Liver (tissue), 9 donors: ENCODE measurements around the gene RIMBP2. TPM values are rescaled to one million over a fixed set of nuclear protein-coding genes. Genes with fewer than 3 reads are reported as not detected.

Experiments
- DNase-seq: peaks from one replicate; pipeline ENCODE4 v3.0.0-alpha.2; 2017; ENCODE audit warnings: low spot score
- H3K27ac ChIP-seq, 2 donors: one replicate each; pipeline ENCODE4 v1.7.0; 2013; ENCODE audit warnings: inconsistent platforms in 2 of 2, low read length in 2 of 2, control low read depth in 1 of 2, low read depth in 1 of 2, mild to moderate bottlenecking in 1 of 2
- H3K27me3 ChIP-seq, 4 donors: one replicate each; pipeline versions ENCODE4 v1.6.1 to v1.7.0; 2013; ENCODE audit warnings: low read length in 3 of 4, inconsistent platforms in 1 of 4, mild to moderate bottlenecking in 1 of 4, moderate library complexity in 1 of 4; ENCODE audit not compliant: control insufficient read depth in 4 of 4, insufficient read depth in 4 of 4
- H3K36me3 ChIP-seq, 4 donors: one replicate each; pipeline versions ENCODE4 v1.6.1 to v1.7.0; 2013; ENCODE audit warnings: low read length in 3 of 4, mild to moderate bottlenecking in 3 of 4, low read depth in 1 of 4, moderate library complexity in 1 of 4; ENCODE audit not compliant: control insufficient read depth in 4 of 4, insufficient read depth in 3 of 4
- H3K4me1 ChIP-seq, 4 donors: one replicate each; pipeline versions ENCODE4 v1.6.1 to v1.7.0; 2013; ENCODE audit warnings: low read length in 3 of 4, mild to moderate bottlenecking in 3 of 4, moderate library complexity in 1 of 4; ENCODE audit not compliant: control insufficient read depth in 4 of 4, insufficient read depth in 4 of 4
- H3K4me3 ChIP-seq, 3 donors: one replicate each; pipeline versions ENCODE4 v1.6.1 to v1.7.0; 2013; ENCODE audit warnings: low read length in 3 of 3, control low read depth in 1 of 3, low read depth in 1 of 3, mild to moderate bottlenecking in 1 of 3
- H3K9ac ChIP-seq, 2 donors: one replicate each; pipeline ENCODE4 v1.7.0; 2013; ENCODE audit warnings: low read length in 2 of 2, mild to moderate bottlenecking in 2 of 2, moderate library complexity in 2 of 2, control low read depth in 1 of 2, low read depth in 1 of 2
- H3K9me3 ChIP-seq, 4 donors: one replicate each; pipeline versions ENCODE4 v1.6.1 to v1.7.0; 2013; ENCODE audit warnings: low read length in 3 of 4; ENCODE audit not compliant: control insufficient read depth in 4 of 4
- ATF3 ChIP-seq: IDR thresholded peaks from 2 replicates; pipeline ENCODE4 v1.6.1; 2016; ENCODE audit warnings: antibody characterized with exemption
- CTCF ChIP-seq: fragments of 150-350 bp; IDR thresholded peaks from 2 replicates; pipeline ENCODE4 v1.5.1; 2017; ENCODE audit warnings: improper control_type of control experiment, low read depth, low read length; ENCODE audit not compliant: missing input control
- EGR1 ChIP-seq, 2 donors: IDR thresholded peaks; 2 replicates each; pipeline ENCODE4 v1.6.1; 2016 to 2018; ENCODE audit warnings: antibody characterized with exemption in 2 of 2, low read depth in 2 of 2
- FOXA1 ChIP-seq: IDR thresholded peaks from 2 replicates; pipeline ENCODE4 v1.6.1; 2016; ENCODE audit warnings: antibody characterized with exemption
- FOXA2 ChIP-seq: IDR thresholded peaks from 2 replicates; pipeline ENCODE4 v1.6.1; 2016; ENCODE audit warnings: antibody characterized with exemption
- GABPA ChIP-seq, 2 donors: IDR thresholded peaks in 1 of 2; conservative IDR thresholded peaks in 1 of 2; 2 replicates each; pipeline ENCODE4 v1.6.1; 2016; ENCODE audit warnings: antibody characterized with exemption in 2 of 2, mild to moderate bottlenecking in 1 of 2, moderate library complexity in 1 of 2
- HNF4G ChIP-seq: IDR thresholded peaks from 2 replicates; pipeline ENCODE4 v1.6.1; 2016; ENCODE audit warnings: antibody characterized with exemption
- JUND ChIP-seq, 2 donors: IDR thresholded peaks; 2 replicates each; pipeline ENCODE4 v1.6.1; 2016; ENCODE audit warnings: antibody characterized with exemption in 2 of 2
- MAX ChIP-seq: IDR thresholded peaks from 2 replicates; pipeline ENCODE4 v1.6.1; 2016; ENCODE audit warnings: antibody characterized with exemption
- NR2F2 ChIP-seq: IDR thresholded peaks from 2 replicates; pipeline ENCODE4 v1.6.1; 2016; ENCODE audit warnings: antibody characterized with exemption
- RAD21 ChIP-seq, 2 donors: IDR thresholded peaks; 2 replicates each; pipeline ENCODE4 v1.6.1; 2016; ENCODE audit warnings: antibody characterized with exemption in 2 of 2, mild to moderate bottlenecking in 2 of 2
- REST ChIP-seq: IDR thresholded peaks from 2 replicates; pipeline ENCODE4 v1.6.1; 2016; ENCODE audit warnings: antibody characterized with exemption, mild to moderate bottlenecking
- RXRA ChIP-seq, 2 donors: IDR thresholded peaks; 2 replicates each; pipeline ENCODE4 v1.6.1; 2017 to 2018; ENCODE audit warnings: antibody characterized with exemption in 2 of 2, mild to moderate bottlenecking in 1 of 2
- SP1 ChIP-seq: IDR thresholded peaks from 2 replicates; pipeline ENCODE4 v1.6.1; 2018; ENCODE audit warnings: antibody characterized with exemption, mild to moderate bottlenecking
- TAF1 ChIP-seq: conservative IDR thresholded peaks from 2 replicates; pipeline ENCODE4 v1.6.1; 2016; ENCODE audit warnings: antibody characterized with exemption, mild to moderate bottlenecking
- YY1 ChIP-seq: IDR thresholded peaks from 2 replicates; pipeline ENCODE4 v1.6.1; 2016; ENCODE audit warnings: antibody characterized with exemption, mild to moderate bottlenecking
- ZBTB33 ChIP-seq: IDR thresholded peaks from 2 replicates; pipeline ENCODE4 v1.6.1; 2016; ENCODE audit warnings: antibody characterized with exemption
- WGBS: extraction: QIAGEN DNeasy Blood & Tissue Kit; methylation state at CpG from one replicate; pipeline ENCODE4 v1.1.7; 2013; 5-methylcytosine and 5-hydroxymethylcytosine counted together
- polyA plus RNA-seq, 2 donors: library from polyadenylated mRNA; stranded (reverse) in 1 of 2; unstranded in 1 of 2; fragments of 200-250 nt in 1 of 2; fragments of >200 nt in 1 of 2; fragmentation: Nextera tagmentation in 1 of 2; extraction: Ambion mirVana in 1 of 2; gene quantifications; one replicate each; pipeline versions ENCODE4 v1.2.1 to v1.2.3, GENCODE V29; 2013 to 2015
- total RNA-seq, 2 donors: library from RNA; depleted of rRNA; stranded (reverse); fragments of >200 nt; gene quantifications; one replicate each; pipeline ENCODE4 v1.2.3, GENCODE V29; 2014
- donor health status: healthy.
- donor health status: healthy.
- donor health status: healthy.
- donor health status: healthy.
- donor health status: healthy.

RIMBP2 gene
- total and polyA plus RNA-seq, 4 donors: 0.01 to 0.17 (median 0.09) TPM; not detected in 1

- Histone ChIP-seq H3K27me3 (no peaks in the 10 kb centered on the region), H3K4me3 (no peak overlapping the region), H3K36me3 (no peaks in the 10 kb centered on the region), H3K4me1 (no peaks in the 10 kb centered on the region), H3K9ac (no peak overlapping the region), H3K27ac (no peak overlapping the region), H3K9me3 (peaks cover 4 to 9% (median 6%) of the 10 kb centered on the region in 4 donors)
- no peak for TF ChIP-seq MAX
- TF ChIP-seq RXRA (IDR thresholded peaks at IDR 0.05): no peak
- no peak for TF ChIP-seq RAD21 (IDR thresholded peaks at IDR 0.05)
- TF ChIP-seq CTCF: no peak
- no peak for TF ChIP-seq ZBTB33
- TF ChIP-seq FOXA2: no peak
- no peak for TF ChIP-seq YY1
- TF ChIP-seq GABPA (IDR thresholded peaks at IDR 0.05 in 1 of 2, conservative IDR thresholded peaks at IDR 0.05 in 1 of 2): no peak
- TF ChIP-seq REST: no peak
- no peak for TF ChIP-seq TAF1
- no peak for TF ChIP-seq NR2F2
- TF ChIP-seq HNF4G: no peak
- TF ChIP-seq SP1: no peak
- no peak for TF ChIP-seq EGR1 (IDR thresholded peaks at IDR 0.05; ENCODE audit: low read depth in 2 of 2)
- TF ChIP-seq ATF3: no peak
- TF ChIP-seq JUND (IDR thresholded peaks at IDR 0.05): no peak
- no peak for DNase-seq
- WGBS: 64% methylated on average over 16 of the region's 16 CpGs
These were observed 96.6 kb downstream of the RIMBP2 start for GRCh38 chr12:130619385-130620001.

- no peak overlapping the region for H3K9ac ChIP-seq
- no peak for DNase-seq
- no peaks in the 10 kb centered on the region for H3K4me1 ChIP-seq
- no peaks in the 10 kb centered on the region for H3K27me3 ChIP-seq
- peaks cover 0 to 3% (median 0%) of the 10 kb centered on the region in 4 donors for H3K9me3 ChIP-seq
- WGBS: 84% methylated on average over 4 of the region's 4 CpGs
- H3K4me3 ChIP-seq: no peak overlapping the region
- H3K36me3 ChIP-seq: no peaks in the 10 kb centered on the region
- no peak overlapping the region for H3K27ac ChIP-seq
- TF ChIP-seq ATF3: no peak
- TF ChIP-seq EGR1 (IDR thresholded peaks at IDR 0.05; ENCODE audit: low read depth in 2 of 2): no peak
- TF ChIP-seq TAF1: no peak
- no peak for TF ChIP-seq ZBTB33
- no peak for TF ChIP-seq FOXA1
- TF ChIP-seq GABPA (IDR thresholded peaks at IDR 0.05 in 1 of 2, conservative IDR thresholded peaks at IDR 0.05 in 1 of 2): no peak
- no peak for TF ChIP-seq JUND (IDR thresholded peaks at IDR 0.05)
- TF ChIP-seq HNF4G: no peak
- no peak for TF ChIP-seq YY1
- no peak for TF ChIP-seq MAX
- TF ChIP-seq RAD21 (IDR thresholded peaks at IDR 0.05): no peak
- TF ChIP-seq SP1: no peak
These were observed 98.9 kb downstream of the RIMBP2 start for GRCh38 chr12:130617219-130617618.
